HG02938 (cell line): ENCODE data around the gene ERAS.

Experiments used
- ATAC-seq: cut with Tn5 transposase; IDR thresholded peaks from one replicate; pipeline ENCODE4 v1.9.1; 2021; ENCODE audit warnings: mild to moderate bottlenecking, moderate library complexity; ENCODE audit not compliant: unreplicated experiment

The ERAS gene, protein sequence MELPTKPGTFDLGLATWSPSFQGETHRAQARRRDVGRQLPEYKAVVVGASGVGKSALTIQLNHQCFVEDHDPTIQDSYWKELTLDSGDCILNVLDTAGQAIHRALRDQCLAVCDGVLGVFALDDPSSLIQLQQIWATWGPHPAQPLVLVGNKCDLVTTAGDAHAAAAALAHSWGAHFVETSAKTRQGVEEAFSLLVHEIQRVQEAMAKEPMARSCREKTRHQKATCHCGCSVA

DNA sequence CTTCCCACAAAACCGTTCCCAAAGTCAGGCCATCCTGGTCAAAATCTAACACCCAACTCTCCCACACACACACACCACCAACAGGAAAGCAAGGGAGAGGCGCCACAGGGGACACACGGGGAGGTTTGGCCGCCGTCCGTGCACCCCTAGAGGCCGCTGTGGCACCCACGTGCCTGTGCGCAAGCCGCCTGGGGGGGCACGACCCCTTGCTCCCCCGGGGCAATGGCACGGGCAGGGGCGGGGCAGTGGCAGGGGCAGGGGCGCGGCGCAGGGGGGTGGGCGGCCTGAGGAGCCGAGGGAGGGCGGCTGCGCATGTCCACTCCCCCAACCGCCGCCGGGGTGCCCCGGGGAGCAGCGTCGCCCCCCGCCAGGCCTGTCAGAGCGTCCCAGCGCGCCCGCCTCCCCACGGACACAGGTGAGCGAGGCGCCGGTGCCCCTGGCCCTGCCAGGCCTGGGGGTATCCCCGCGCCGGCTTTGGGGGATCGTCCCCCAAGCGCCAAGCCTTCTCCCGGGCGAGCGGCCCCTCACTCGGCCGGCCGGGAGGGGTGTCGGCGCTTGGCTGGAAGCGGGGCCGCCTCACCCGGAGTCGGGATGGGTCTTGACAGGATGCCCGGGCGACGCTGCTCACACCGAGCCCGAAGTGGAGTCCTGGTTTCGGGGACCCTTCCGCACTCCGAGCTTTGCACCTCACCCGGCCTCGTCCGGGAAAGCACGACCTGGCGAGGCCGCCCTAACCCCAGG lies at the start of gene ERAS:
TSS of gene ERAS (plus strand) at position 379 of the 741 bp plus-strand sequence. CDS start 2,611 bp downstream, outside the sequence.
- ATAC-seq, result no peak

DNA sequence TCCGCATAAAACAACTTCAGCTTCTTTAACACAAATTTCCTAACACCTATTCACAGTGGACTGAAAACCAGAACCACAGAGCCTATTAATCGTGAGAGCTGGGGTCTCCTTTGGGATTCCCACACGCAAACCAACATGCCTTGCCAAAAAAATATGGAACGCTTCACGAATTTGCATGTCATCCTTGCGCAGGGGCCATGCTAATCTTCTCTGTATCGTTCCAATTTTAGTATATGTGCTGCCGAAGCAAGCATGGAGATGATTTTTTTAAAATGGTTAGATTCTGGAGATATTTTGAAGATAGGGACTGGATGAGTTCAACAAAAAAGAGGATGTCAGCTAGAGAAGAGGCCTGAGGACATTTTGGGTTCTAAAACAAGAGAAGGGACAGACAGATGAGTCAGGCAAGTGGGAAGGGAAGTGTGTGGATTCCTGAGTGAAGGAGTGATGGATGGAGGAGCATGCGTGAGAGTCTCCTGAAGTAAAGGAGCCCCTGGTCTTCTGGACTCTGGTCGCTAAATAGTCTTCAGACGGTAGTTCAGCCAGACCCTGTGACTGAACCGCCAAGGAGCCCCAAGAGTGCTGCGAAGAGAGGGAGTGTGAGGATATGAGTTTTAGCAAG lies 49.4 kb upstream of the ERAS start:
- no peak for ATAC-seq

DNA sequence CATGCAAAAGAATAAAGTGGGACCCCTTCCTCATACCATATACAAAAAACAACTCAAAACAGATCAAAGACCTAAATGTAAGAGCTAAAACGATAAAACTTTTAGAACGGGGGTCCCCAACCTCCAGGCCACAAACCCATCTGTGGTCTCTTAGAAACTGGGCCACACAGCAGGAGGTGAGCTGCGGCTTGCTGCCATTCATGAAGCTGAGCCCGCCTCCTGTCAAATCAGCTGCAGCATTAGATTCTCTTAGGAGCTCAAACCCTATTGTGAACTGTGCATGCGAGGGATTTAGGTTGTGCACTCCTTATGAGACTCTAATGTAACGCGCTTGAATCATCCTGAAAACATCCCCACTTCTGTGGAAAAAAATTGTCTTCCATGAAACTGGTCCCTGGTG lies 46.9 kb upstream of the ERAS start:
- no peak for ATAC-seq

DNA sequence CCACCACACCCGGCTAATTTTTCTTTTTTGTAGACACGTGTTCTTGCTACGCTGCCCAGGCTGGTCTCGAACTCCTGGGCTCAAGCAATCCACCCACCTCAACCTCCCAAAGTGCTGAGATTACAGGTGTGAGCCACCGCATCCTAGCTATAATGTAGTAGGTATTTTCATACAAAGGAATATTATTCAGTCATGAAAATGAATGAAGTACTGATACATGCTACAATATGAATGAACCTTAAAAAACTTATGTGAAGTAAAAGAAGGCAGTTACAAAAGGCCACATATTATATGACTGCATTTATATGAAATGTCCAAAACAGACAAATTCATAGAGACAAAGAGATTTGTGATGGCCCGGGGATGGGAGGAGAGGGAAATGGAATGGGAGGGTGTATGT lies 44.6 kb upstream of the ERAS start:
- ATAC-seq, result no peak

DNA sequence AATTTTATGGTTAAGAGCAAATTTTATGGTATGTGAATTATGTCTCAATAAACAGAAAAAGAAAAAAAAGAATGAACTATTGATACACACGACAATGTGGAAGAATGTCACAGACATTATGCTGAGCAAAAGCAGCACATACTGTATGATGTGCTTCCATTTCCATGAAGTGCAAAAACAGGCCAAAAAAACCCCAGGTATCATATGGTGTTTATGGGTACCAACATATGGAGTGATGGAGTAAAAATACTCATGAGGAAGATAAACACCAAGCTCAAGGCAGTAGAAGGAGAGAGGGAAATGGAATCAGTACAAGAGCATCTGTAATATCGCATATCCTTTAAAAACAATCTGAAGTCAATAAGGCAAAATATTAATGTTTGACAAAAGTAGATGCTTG lies 44.1 kb upstream of the ERAS start:
- no peak for ATAC-seq

DNA sequence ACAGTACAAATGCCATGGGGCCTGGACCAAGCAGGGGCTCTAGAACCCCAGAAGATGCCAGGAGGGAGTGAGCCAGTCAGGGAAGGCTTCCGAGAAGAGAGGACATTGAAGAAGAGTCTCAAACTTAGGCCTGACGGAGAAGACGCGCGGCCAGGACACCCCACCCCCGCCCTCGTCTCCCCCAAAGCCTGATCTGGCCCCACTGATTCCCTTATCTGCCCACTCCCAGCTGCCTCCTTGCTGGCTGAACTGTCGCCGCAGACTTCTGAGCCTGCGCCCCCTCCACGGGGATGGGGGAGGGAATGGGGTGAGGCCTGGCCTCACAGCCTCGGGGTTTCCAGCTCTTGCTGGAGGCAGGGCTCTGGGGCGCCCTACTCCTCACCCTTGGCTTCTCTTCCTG lies 43.5 kb upstream of the ERAS start:
- no peak for ATAC-seq

DNA sequence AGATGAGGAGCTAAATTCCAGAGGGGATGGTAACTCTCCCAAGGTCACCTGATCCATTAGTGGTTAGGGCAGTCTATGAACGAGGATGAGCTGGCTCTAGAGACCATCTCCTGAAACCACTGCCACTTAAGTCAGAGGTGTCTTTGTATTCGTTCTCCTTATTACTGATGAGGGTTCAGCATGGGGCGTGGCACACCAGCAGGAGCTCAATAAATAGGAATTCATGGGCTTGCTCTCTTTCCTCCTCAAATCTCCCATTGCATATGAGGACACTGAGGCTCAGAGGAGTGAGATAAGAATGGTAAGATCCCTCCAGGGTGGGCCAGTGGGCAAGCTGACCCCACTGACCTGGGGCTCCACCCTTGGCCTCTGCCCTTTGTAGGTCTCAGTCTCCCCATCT lies 41.6 kb upstream of the ERAS start:
- no peak for ATAC-seq

DNA sequence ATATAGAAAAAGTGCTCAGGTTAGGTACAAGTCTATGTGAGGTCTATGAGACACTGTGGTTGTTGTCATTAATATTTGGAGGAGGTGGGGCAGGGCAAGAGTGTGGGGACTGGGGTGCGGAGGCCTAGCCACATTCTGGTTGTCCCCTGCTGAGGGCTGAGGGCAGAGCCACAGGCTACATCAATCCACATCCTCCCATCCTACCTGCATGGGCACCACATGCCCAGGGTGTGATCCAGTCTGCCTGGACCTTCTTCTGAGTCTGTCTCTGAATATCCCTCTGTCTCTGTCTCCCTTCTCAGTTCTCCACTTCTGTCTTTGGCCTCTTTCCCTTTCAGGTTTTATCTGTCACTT lies 41.1 kb upstream of the ERAS start:
- ATAC-seq, result no peak

DNA sequence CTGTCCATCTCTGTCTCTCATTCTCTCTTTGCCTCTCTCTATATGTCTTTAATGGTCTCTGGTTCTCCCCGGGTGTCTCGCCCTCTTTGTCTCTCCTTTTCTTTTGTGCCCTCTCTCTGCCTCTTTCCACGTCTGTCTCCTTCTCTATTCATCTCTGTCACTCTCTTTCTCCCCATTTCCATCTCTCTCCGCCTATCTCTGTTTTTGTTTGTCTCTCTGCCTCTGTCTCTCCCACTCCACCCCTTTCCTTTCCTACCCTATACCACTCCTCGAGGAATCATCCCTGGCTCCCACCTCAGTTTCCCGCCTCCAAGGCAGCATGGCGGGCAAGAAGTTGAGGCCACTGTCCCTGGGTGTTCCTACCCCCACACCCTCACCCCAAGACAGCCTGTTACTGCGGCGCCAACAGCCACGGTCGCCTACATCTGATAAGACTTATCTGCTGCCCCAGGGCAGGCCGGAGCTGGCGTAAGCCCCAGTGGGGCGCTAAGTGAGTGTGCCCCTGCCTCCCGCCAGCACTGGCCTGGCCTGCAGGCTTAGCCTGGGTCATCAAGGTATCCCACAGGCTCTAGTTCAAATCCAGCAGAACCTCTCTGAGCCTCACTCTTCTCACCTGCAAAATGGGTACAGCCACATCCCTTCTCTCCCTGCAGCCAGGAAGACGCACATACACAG lies 40.6 kb upstream of the ERAS start:
- ATAC-seq, result no peak

DNA sequence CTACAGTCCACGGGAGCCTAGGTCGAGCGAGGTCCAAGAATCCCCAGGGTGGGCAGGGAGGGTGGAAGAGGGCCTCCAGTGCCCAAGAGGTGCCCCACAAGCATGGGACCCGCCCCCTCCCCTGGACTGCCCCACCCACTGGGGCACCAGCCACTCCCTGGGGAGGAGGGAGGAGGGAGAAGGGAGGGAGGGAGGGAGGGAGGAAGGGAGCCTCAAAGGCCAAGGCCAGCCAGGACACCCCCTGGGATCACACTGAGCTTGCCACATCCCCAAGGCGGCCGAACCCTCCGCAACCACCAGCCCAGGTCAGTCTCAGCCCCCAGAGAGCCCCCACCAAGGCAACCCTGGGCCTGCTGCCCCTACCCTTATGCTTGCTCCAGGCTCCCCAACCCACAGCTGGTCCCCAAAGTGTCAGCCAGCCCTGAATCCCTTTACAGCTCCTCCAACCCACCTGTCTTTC lies 39.9 kb upstream of the ERAS start, which contains the start of gene GATA1:
TSS of gene GATA1 (plus strand) at position 250 of the 460 bp plus-strand sequence. CDS start 4,520 bp downstream, outside the sequence.
- ATAC-seq, result no peak

DNA sequence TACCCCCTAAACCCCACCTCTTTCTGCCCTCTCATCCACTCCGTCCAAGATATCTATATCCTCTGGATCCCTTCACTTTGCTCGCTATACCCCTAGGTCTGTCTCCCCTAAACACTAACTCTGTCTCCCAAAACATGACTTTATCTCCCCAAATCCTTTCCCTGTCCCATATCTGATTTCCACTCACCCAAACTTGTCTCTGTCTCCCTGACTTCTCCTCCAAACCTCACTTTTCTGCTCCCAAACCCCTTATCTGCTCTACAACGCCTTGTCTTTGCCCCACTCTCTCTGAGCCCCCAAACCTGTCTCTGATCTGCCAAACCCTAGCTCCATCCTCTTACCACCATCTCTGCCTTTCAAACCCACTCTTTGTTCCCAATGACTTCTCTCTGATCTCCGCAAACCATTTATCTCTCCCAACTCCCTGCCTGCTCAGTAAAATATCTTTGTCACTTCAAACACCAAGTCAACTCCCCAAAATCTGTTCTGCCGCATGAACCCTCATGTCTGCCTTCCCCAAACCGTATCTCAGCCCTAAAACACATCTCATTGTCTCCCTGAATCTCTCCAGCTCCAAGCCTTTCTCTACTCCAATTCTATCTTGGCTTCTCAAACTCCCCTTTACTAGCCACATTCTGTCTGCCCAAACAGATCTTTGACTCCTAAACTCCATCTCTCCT lies 39.3 kb upstream of the ERAS start:
- no peak for ATAC-seq

DNA sequence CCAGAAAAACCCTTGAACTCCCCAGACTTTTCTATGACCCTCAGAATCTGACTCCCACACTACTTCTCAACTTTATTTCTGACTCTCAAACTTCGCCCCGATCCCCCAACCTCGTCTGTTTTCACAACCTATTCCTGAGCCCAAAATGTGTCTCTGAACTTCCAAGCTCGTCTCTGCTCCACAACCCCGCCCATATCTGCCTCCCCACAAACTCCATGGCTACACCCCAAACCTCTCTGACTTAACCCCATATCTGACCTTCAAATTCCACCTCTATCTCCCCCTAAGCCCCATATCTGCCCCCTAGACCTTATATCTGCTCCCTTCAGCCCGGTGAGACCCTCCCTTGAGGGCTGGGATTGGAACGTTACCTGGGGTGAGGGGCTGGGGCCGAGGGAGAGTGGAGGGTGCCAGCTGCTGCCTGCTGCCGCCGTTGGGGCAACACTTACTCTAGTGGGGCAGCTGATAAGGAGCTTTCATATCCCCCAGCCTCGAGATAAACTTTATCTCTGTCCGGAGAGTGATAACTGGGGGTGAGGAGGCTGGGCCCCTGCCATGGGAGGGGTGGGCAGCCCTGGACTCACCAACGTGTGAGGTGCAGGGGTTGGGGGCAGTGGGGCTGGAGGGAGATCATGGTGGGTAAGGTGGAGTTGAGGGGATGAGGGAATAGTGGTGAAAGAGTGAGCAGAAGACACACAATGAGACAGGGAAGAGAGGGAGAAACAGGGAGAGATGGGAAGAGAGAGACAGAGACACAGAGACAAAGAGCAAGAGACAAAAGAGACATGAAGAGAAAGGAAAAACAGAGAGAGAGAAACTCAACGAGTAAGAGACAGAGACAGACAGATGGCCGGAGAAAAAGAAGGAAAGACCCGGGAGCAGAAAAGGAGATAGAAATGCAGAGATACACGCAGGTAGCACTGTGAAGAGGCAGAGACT lies 38.5 kb upstream of the ERAS start:
- ATAC-seq, result no peak

DNA sequence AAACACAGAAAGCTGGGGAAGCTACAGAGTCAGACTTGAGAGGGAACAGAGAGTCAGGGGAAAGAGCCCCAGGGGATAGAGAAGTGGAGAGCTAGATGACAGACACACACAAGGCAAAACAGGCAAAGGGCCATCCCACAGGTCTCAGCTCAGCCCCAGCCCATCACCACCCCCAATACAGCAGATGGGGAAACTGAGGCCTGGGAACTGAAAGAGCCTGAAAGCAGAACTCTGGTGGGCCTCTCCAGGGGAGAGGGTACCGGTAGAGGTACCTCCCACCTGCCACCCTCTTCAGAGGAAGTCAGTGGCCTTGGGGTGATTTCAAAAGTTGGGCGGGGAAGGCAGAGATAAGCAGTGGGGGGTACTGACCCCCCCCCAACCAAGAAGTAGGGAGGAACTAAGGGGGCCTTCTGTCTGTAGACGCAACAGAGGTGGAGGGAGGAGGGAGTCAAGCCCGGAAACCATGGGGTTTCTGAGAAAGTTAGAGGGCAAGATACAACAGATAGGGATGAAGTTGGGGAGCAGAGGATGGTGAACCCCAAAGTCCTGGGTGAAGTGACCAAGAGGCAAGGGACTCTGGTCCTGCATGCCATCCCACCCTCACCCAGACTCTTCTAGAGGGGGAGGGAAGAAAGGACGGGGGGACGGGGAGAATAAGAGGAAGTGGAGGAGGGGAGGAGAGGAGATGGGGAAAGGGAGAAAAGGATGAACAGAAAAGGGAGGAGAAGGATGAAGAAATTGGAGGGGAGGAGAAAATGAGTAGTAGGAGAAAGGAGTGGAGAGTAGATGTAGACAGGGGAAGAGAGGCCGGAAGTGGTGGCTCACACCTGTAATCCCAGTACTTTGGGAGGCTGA lies 36.7 kb upstream of the ERAS start:
- no peak for ATAC-seq

DNA sequence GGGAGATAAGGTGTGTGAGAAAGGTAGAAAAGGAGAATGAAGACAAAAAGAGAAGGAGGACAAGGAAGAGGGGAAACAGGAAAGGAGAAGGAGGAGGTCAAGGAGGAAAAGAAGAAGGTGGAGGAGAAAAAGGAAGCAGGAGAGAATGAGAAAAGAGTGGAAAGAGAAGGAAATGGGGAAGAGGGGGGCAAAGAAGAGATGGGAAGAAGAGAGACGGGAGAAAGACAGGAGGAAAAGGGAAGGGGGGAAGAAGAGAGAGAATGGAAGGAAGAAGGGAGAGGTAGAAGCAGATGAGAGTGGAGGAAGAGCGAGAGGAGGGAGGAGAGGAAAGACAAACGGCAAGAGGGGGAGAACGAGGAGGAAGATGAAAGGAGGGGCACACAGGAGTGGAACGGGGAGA lies 35.8 kb upstream of the ERAS start:
- ATAC-seq, result no peak

DNA sequence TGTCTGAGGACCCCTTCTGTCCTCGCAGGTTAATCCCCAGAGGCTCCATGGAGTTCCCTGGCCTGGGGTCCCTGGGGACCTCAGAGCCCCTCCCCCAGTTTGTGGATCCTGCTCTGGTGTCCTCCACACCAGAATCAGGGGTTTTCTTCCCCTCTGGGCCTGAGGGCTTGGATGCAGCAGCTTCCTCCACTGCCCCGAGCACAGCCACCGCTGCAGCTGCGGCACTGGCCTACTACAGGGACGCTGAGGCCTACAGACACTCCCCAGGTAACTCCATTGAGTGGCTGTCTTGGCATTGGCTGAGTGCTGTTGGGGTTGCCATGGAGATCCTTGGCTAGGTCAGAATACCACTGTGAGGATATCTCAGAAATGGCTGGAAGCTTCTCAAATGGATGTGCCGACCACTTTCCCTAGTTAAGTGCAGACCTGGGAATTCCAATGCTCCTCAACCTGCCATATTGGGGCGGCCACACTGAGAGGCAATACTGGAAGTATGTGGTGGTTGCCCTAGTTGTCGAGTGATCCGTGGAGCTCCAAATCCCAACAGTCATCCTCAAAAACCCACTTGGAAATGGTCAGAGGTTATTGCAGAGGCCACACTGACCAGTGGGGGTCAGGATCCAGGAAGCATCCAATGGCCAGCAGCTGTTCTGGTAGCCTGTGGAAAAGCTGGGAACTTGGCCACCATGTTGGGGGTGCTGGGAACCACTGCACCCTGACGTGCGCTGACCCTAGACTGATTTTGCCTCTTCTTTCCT lies 35.1 kb upstream of the ERAS start:
- ATAC-seq, result no peak

DNA sequence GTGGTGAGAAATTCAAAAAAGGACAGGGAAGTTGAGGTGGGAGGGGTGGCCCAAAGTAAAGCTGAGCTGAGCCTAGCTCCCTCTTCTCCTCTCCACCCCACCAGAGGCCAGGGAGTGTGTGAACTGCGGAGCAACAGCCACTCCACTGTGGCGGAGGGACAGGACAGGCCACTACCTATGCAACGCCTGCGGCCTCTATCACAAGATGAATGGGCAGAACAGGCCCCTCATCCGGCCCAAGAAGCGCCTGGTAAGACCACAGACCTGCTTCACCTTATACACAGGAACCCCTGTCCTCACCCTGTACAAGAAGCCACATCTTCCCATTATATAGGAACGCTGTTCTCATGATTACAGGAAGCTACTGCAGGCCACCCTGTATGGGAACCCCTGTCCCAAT lies 34.1 kb upstream of the ERAS start:
- no peak for ATAC-seq

DNA sequence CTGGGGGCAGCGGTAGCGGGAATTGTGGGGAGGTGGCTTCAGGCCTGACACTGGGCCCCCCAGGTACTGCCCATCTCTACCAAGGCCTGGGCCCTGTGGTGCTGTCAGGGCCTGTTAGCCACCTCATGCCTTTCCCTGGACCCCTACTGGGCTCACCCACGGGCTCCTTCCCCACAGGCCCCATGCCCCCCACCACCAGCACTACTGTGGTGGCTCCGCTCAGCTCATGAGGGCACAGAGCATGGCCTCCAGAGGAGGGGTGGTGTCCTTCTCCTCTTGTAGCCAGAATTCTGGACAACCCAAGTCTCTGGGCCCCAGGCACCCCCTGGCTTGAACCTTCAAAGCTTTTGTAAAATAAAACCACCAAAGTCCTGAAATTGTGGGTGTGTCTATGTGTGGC lies 32.4 kb upstream of the ERAS start:
- no peak for ATAC-seq

DNA sequence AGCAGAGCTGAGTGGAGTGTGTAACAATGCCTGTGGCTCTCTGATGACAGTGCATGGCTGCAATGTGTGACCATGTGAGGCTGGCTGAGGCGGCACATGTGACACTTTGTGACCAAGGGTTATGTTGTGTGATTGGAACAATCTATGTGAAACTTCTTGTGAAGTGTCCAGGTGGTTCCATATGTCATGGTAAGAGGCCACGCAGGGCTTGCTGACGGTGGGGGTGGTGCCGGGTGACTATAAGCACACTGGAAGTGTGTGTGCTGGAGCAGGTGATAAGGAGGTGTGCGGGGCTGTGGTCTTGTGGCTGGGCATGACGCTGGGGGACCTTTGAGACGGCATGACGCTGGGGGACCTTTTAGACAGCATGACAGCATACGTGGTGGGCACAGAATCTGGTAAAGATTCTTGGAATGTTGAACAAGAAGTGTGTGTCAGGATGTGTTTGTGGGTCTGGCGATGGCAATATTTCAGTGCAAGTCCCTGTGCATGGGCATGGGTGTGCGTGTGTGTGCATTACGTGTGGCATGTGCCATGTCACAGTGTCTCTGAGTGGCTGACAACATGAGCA lies 31.9 kb upstream of the ERAS start:
- no peak for ATAC-seq
